K562 (cell line): Measurements from ENCODE around the gene HSPB7. TPM values are rescaled to one million over a fixed set of nuclear protein-coding genes. Genes with fewer than 3 reads are reported as not detected.

Experiments used
- GTF3C2 ChIP-seq: IDR thresholded peaks from 3 replicates; pipeline ENCODE4 v1.6.1; 2011; ENCODE audit warnings: borderline replicate concordance, mild to moderate bottlenecking, moderate library complexity; ENCODE audit not compliant: insufficient read length; ENCODE audit errors: extremely low read depth
- HCFC1 ChIP-seq: IDR thresholded peaks from 2 replicates; pipeline ENCODE4 v1.6.1; 2012; ENCODE audit warnings: low read depth, low read length, improper control_type of control experiment
- MLLT1 ChIP-seq, 2 experiments: fragments of 450-650 bp; IDR thresholded peaks; 2 replicates each; pipeline ENCODE4 v1.6.1; 2016
- MLX ChIP-seq, 2 experiments: fragments of 450-650 bp in 1 of 2; sonication (generic) in 1 of 2; formaldehyde crosslinking; conservative IDR thresholded peaks; 2 replicates each; pipeline versions ENCODE4 v1.4.0 to v1.8.1; 2020 to 2022; ENCODE audit warnings: mild to moderate bottlenecking in 1 of 2, missing genetic modification reagents in 1 of 2
- PBX2 ChIP-seq, 2 experiments: IDR thresholded peaks in 1 of 2; conservative IDR thresholded peaks in 1 of 2; 2 replicates each; pipeline ENCODE4 v1.6.1; 2016; ENCODE audit warnings: low read depth in 2 of 2, mild to moderate bottlenecking in 1 of 2, missing compliant biosample characterization in 1 of 2, missing genetic modification characterization in 1 of 2, moderate library complexity in 1 of 2
- RAD21 ChIP-seq, 2 experiments: fragments of 250-450 bp in 1 of 2; fragments of 450-650 bp in 1 of 2; sonication (Bioruptor Pico) in 1 of 2; formaldehyde crosslinking in 1 of 2; IDR thresholded peaks in 1 of 2; conservative IDR thresholded peaks in 1 of 2; 2 replicates each; pipeline versions ENCODE4 v1.4.0 to v1.8.0; 2020 to 2022; ENCODE audit warnings: mild to moderate bottlenecking in 2 of 2, moderate library complexity in 1 of 2
- RBM22 ChIP-seq: fragments of 200-400 bp; formaldehyde crosslinking; IDR thresholded peaks from 2 replicates; pipeline ENCODE4 v1.6.1; 2018; ENCODE audit warnings: low read length, low read depth; ENCODE audit not compliant: poor library complexity, severe bottlenecking
- SMC3 ChIP-seq: conservative IDR thresholded peaks from 2 replicates; pipeline ENCODE4 v1.6.1; 2011; ENCODE audit warnings: low read depth, low read length, improper control_type of control experiment; ENCODE audit not compliant: insufficient read depth
- TFAP4 ChIP-seq: sonication (generic); formaldehyde crosslinking; IDR thresholded peaks from 2 replicates; pipeline ENCODE4 v1.8.0; 2022; ENCODE audit warnings: missing genetic modification reagents, mild to moderate bottlenecking, moderate library complexity, borderline replicate concordance
- VEZF1 ChIP-seq: fragments of 200-800 bp; sonication (Bioruptor generic); IDR thresholded peaks from 2 replicates; pipeline ENCODE4 v1.6.1; 2017; ENCODE audit warnings: missing genetic modification characterization, missing compliant biosample characterization
- ZNF431 ChIP-seq: sonication (generic); formaldehyde crosslinking; IDR thresholded peaks from 2 replicates; pipeline ENCODE4 v1.8.0; 2022; ENCODE audit warnings: mild to moderate bottlenecking, missing genetic modification reagents
- polyA plus RNA-seq, 8 experiments: library from polyadenylated mRNA; depleted of rRNA in 4 of 8; stranded (reverse) in 5 of 8; unstranded in 3 of 8; fragments of >200 nt; fragmentation: Nextera tagmentation in 2 of 8; fragmentation: Illumina TruSeq in 1 of 8; extraction: Ambion mirVana in 2 of 8; extraction: Trizol in 1 of 8; gene quantifications; 2 replicates each; pipeline versions ENCODE4 v1.2.1 to v1.2.3, GENCODE V29; 2011 to 2014; ENCODE audit warnings: inconsistent platforms in 1 of 8, missing spikeins in 1 of 8
- total RNA-seq, 7 experiments: library from RNA; depleted of rRNA in 6 of 7; stranded (reverse); fragments of >200 nt in 6 of 7; fragmentation: Illumina TruSeq in 2 of 7; extraction: Trizol in 2 of 7; gene quantifications; 2 replicates each; pipeline versions ENCODE4 v1.2.1 to v1.2.3, GENCODE V29; 2011 to 2021; ENCODE audit warnings: low replicate concordance in 1 of 7

HSPB7 gene
- total and polyA plus RNA-seq, 9 of the 15 experiments (the other 6 are each of a cell fraction or from before 2014, with no cell fraction given), result 0.05 to 0.19 (median 0.07) TPM; not detected in 6

GRCh38 chr1:16055613-16056520, 38.0 kb upstream of the HSPB7 start (continued):
- TF ChIP-seq PBX2 (CRISPR knock-in tag; IDR thresholded peaks at IDR 0.05; ENCODE audit: low read depth) (no peak), PBX2 (tag; conservative IDR thresholded peaks at IDR 0.05; ENCODE audit: low read depth) (no peak), MLLT1 (IDR thresholded peaks at IDR 0.05) (0 out of 4 replicates have a peak, but pooled peaks of 1 of the 2 experiments have one; percentile 23), TFAP4 (peak; percentile 64; the same call in 1 of the 2 replicates), VEZF1 (CRISPR knock-in tag) (peak; percentile 73), RAD21 (CRISPR knock-in tag; conservative IDR thresholded peaks at IDR 0.05 in 1 of 2, IDR thresholded peaks at IDR 0.05 in 1 of 2) (peak; percentile 95 to 99), SMC3 (peak; percentile 97), ZNF431 (CRISPR knock-in tag) (peak; percentile 49; the same call in 1 of the 2 replicates), GTF3C2 (no peak), RBM22 (no peak), HCFC1 (peak; percentile 50; the same call in 1 of the 2 replicates), MLX (CRISPR knock-in tag; conservative IDR thresholded peaks at IDR 0.05) (no peak; a peak in 1 of 4 replicates)
